Lower leg skin (tissue), 3 donors: ENCODE data around the gene DIP2B.

Experiments
- CTCF ChIP-seq, 3 donors: fragments of 450-650 bp; IDR thresholded peaks; one replicate each; pipeline ENCODE4 v1.5.1; 2016; ENCODE audit warnings: antibody characterized with exemption in 3 of 3, mild to moderate bottlenecking in 3 of 3, moderate library complexity in 2 of 3
- POLR2A ChIP-seq, 2 donors: fragments of 450-650 bp; IDR thresholded peaks; one replicate each; pipeline ENCODE4 v1.6.1; 2016 to 2017; ENCODE audit warnings: antibody characterized with exemption in 2 of 2, mild to moderate bottlenecking in 1 of 2, moderate library complexity in 1 of 2

- TF ChIP-seq CTCF (IDR thresholded peaks at IDR 0.05) (no peak), POLR2A (IDR thresholded peaks at IDR 0.05) (no peak)
These were observed 131.1 kb downstream of the DIP2B start for GRCh38 chr12:50635857-50636256.
